RWPE2 (cell line): ENCODE data around the gene RHBDL1.

Source experiments
- ATAC-seq: fragments of 200-7000 bp; cut with Tn5 transposase; 3 replicates; pipeline ENCODE4 v1.9.1; 2021; ENCODE audit warnings: low read depth
- DNase-seq: peaks from one replicate; pipeline ENCODE4 v3.0.0-alpha.2; 2020; ENCODE audit warnings: low spot score
- H3K27ac ChIP-seq: fragments of 450-650 bp; 2 replicates; pipeline ENCODE4 v1.5.1; 2017; ENCODE audit warnings: mild to moderate bottlenecking; ENCODE audit not compliant: poor library complexity, severe bottlenecking
- H3K27me3 ChIP-seq: fragments of 250-450 bp; sonication (Bioruptor Pico); 2 replicates; pipeline ENCODE4 v1.5.1; 2021; ENCODE audit warnings: mild to moderate bottlenecking, moderate library complexity; ENCODE audit not compliant: insufficient read depth, poor library complexity, severe bottlenecking
- H3K36me3 ChIP-seq: fragments of 250-450 bp; sonication (Bioruptor Pico); 2 replicates; pipeline ENCODE4 v1.5.1; 2020; ENCODE audit warnings: low read depth, mild to moderate bottlenecking, moderate library complexity
- H3K4me1 ChIP-seq: fragments of 250-450 bp; sonication (Bioruptor Pico); 2 replicates; pipeline ENCODE4 v1.5.1; 2021; ENCODE audit warnings: mild to moderate bottlenecking, moderate library complexity; ENCODE audit not compliant: insufficient read depth, poor library complexity, severe bottlenecking
- H3K4me3 ChIP-seq: fragments of 250-450 bp; sonication (Bioruptor Pico); 2 replicates; pipeline ENCODE4 v1.5.1; 2021; ENCODE audit warnings: mild to moderate bottlenecking, moderate library complexity; ENCODE audit not compliant: severe bottlenecking
- H3K9me3 ChIP-seq: fragments of 250-450 bp; sonication (Bioruptor Pico); 2 replicates; pipeline ENCODE4 v1.5.1; 2021; ENCODE audit warnings: mild to moderate bottlenecking, moderate library complexity; ENCODE audit not compliant: severe bottlenecking
- CTCF ChIP-seq: fragments of 450-650 bp; IDR thresholded peaks from one replicate; pipeline ENCODE4 v1.5.1; 2017; ENCODE audit warnings: mild to moderate bottlenecking, moderate library complexity; ENCODE audit not compliant: poor library complexity, severe bottlenecking

The RHBDL1 gene

GRCh38 chr16:709566-710499, 34.4 kb downstream of the RHBDL1 start:
- Histone ChIP-seq H3K27ac (no peak overlapping the region), H3K4me1 (peaks cover 18% of the 10 kb centered on the region), H3K36me3 (no peaks in the 10 kb centered on the region), H3K27me3 (no peaks in the 10 kb centered on the region), H3K9me3 (no peaks in the 10 kb centered on the region), H3K4me3 (no peak overlapping the region)
- DNase-seq (no peak), ATAC-seq (no peak)
- TF ChIP-seq CTCF, result no peak

DNA sequence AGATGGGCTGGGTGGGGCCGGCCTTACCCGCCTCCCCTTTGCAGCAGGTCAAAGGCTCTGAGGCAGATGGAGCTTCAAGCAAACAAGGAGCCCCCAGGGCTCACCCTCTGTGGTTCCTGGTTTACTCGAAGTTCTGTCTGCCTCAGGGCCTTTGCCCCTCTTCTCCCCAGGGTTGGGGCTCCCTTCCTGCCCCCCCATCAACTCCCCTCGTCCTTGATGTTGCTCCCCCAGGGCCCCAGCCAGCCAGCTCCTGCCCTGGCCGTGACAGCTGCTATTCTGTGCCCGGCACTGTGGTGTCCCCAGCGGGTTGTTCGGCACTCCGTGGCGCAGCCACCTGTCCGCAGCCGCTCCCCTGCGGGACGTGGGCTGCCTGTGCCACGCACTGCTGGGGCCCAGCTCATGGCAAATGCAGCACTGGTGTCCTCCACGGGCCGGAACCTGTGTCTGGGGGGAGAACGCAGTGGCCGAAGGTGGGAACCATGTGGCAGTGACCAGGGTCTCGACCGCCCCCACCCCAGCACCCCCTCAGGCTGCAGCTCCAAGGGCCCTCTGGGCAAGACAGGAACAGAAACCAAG, 35.1 kb downstream of the RHBDL1 start:
- H3K4me3 ChIP-seq, result no peak overlapping the region
- DNase-seq (no peak), ATAC-seq (no peak)
- H3K9me3 ChIP-seq, result no peaks in the 10 kb centered on the region
- no peak for TF ChIP-seq CTCF
- H3K4me1 ChIP-seq, result peaks cover 18% of the 10 kb centered on the region
- H3K27me3 ChIP-seq, result no peaks in the 10 kb centered on the region
- H3K36me3 ChIP-seq, result no peaks in the 10 kb centered on the region
- H3K27ac ChIP-seq, result no peak overlapping the region

- H3K9me3 ChIP-seq, result no peaks in the 10 kb centered on the region
- no peak for DNase-seq
- H3K27me3 ChIP-seq, result no peaks in the 10 kb centered on the region
- H3K4me1 ChIP-seq, result peaks cover 18% of the 10 kb centered on the region
- H3K27ac ChIP-seq, result no peak overlapping the region
- H3K4me3 ChIP-seq, result no peak overlapping the region
- ATAC-seq, result no peak
- H3K36me3 ChIP-seq, result no peaks in the 10 kb centered on the region
- no peak for TF ChIP-seq CTCF
Observed at GRCh38 chr16:711084-711483, 35.6 kb downstream of the RHBDL1 start.

DNA sequence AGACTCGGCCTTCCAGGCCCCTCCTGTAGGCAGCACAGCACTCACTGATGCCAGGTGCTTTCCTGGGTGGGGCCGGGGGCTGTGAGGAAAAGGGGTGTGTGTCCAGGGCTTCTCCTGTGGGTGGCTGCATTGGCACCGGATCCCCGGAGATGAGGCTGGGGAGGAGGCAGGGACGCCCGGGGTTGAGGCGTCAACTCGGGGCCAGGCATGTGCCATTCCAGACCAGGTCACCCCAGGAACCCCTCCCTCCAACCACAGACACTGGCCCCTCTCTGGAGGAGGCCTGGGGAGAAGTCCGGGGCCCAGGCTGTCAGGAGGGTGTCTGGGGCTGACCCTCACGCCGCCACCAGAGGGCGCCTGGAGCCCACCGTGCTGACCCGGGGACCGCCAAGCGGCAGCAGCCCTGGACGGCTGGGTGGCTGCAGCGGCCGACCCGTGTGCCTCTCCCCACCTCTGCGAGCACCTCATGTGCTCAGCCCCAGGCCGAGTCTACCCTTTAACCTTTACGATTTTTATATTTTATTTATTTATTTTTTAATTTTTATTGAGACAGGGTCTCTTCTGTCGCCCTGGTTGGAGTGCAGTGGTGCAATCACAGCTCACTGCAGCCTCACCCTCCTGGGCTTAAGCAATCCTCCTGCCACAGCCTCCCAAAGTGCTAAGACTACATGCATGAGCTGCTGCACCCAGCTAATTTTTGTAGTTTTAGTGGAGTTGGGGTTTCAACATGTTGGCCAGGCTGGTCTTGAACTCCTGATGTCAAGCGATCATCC, 36.3 kb downstream of the RHBDL1 start:
- H3K4me1 ChIP-seq, result peaks cover 18% of the 10 kb centered on the region
- TF ChIP-seq CTCF, result peak; percentile 91
- H3K36me3 ChIP-seq, result peaks cover 4% of the 10 kb centered on the region; the same call in 1 of the 2 replicates
- peak; percentile 44 for ATAC-seq
- no peak overlapping the region for H3K4me3 ChIP-seq
- H3K27ac ChIP-seq, result peak overlapping the region; percentile 84
- DNase-seq, result no peak
- no peaks in the 10 kb centered on the region for H3K9me3 ChIP-seq
- H3K27me3 ChIP-seq, result no peaks in the 10 kb centered on the region
